ENCODE results near the gene CLCN4. TPM values are rescaled to one million over a fixed set of nuclear protein-coding genes. Genes with fewer than 3 reads are reported as not detected.

CLCN4 gene
- total and polyA plus RNA-seq, 2 donors (not counting 1 experiment from before 2014, with no cell fraction given): 7.7 to 9.1 TPM

DNA sequence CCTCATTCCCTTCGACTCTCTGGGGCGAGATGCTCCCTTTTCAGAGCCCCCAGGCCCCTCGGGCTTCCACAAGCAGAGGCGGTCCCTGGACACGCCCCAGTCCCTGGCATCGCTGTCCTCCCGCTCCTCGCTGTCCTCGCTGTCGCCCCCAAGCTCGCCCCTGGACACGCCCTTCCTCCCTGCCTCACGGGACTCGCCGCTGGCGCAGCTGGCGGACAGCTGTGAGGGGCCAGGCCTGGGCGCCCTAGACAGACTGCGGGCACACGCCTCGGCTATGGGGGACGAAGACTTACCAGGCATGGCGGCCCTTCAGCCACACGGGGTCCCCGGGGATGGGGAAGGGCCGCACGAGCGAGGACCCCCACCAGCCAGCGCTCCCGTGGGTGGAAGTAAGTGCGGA is 39.5 kb upstream of the CLCN4 start:
- Mint-ChIP-seq H3K4me3 (no peak overlapping the region), H3K27me3 (no peaks in the 10 kb centered on the region), H3K4me1 (peaks cover 75% of the 10 kb centered on the region), H3K9me3 (ENCODE audit: insufficient read depth) (no peaks in the 10 kb centered on the region), H3K27ac (peak overlapping the region; percentile 96)
- peaks cover 0 to 21% of the 10 kb centered on the region in 2 experiments for H3K36me3 ChIP-seq (replicated peaks in 1 of 2; ENCODE audit: control extremely low read depth in 1 of 2, control insufficient read depth in 1 of 2, extremely low read depth in 1 of 2, insufficient read depth in 2 of 2, low read length in 1 of 2)
- DNase-seq: no peak
- intact Hi-C loops (cut with micrococcal nuclease): loop anchor here (5.0 to 10.0 kb wide), 3 partner anchors 652 to 1372 kb away; partner anchors contain the start of gene TBL1X
- TF ChIP-seq, protein P1, sequence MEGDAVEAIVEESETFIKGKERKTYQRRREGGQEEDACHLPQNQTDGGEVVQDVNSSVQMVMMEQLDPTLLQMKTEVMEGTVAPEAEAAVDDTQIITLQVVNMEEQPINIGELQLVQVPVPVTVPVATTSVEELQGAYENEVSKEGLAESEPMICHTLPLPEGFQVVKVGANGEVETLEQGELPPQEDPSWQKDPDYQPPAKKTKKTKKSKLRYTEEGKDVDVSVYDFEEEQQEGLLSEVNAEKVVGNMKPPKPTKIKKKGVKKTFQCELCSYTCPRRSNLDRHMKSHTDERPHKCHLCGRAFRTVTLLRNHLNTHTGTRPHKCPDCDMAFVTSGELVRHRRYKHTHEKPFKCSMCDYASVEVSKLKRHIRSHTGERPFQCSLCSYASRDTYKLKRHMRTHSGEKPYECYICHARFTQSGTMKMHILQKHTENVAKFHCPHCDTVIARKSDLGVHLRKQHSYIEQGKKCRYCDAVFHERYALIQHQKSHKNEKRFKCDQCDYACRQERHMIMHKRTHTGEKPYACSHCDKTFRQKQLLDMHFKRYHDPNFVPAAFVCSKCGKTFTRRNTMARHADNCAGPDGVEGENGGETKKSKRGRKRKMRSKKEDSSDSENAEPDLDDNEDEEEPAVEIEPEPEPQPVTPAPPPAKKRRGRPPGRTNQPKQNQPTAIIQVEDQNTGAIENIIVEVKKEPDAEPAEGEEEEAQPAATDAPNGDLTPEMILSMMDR (IDR thresholded peaks at IDR 0.05): no peak
- TF ChIP-seq EZH2 (IDR thresholded peaks at IDR 0.05; ENCODE audit: borderline replicate concordance, insufficient read depth, low read depth, low read length, poor library complexity, severe bottlenecking): no peak
- peak overlapping the region; percentile 42 to 55 for H3K27ac ChIP-seq (ENCODE audit: low read length in 2 of 2)
- H3K4me1 ChIP-seq (ENCODE audit: control insufficient read depth in 2 of 2, insufficient read depth in 2 of 2, low read length in 2 of 2): peaks cover 71 to 94% of the 10 kb centered on the region in 2 donors
- no peak overlapping the region for H2AFZ ChIP-seq (ENCODE audit: insufficient read depth, low read depth, low read length, poor library complexity, severe bottlenecking)
- ChIA-PET POLR2A (interaction anchor here (2.0 kb wide), 1 partner anchor 20 kb away, joined by 8 read pairs; no protein-coding TSS in a partner anchor), CTCF (interaction anchor here (1.0 to 13.3 kb wide), 14 partner anchors 19 to 119 kb away, joined by 3 to 160 read pairs (median 10); partner anchors contain the start of gene CLCN4)
- peak overlapping the region; percentile 35 for H3K4me2 ChIP-seq (replicated peaks; ENCODE audit: low read depth, low read length, poor library complexity, severe bottlenecking)
- no peak overlapping the region for H3K4me3 ChIP-seq (ENCODE audit: control extremely low read depth in 1 of 5, extremely low read depth in 1 of 5, insufficient read depth in 1 of 5, low read depth in 2 of 5, low read length in 4 of 5)
- ATAC-seq (ENCODE audit: low read depth): no peak
- WGBS (ENCODE audit: insufficient coverage): 90% methylated on average over 16 of the region's 31 CpGs
- no peaks in the 10 kb centered on the region for H4K20me1 ChIP-seq (ENCODE audit: control insufficient read depth, insufficient read depth, low read length, poor library complexity, severe bottlenecking)
- peaks cover 33% of the 10 kb centered on the region for H3K79me2 ChIP-seq (ENCODE audit: control insufficient read depth, insufficient read depth, low read length)
- peaks cover 0 to 3% (median 0%) of the 10 kb centered on the region in 3 donors for H3K9me3 ChIP-seq (ENCODE audit: control extremely low read depth in 1 of 3, control insufficient read depth in 2 of 3, insufficient read depth in 1 of 3, low read length in 2 of 3)
- no peaks in the 10 kb centered on the region for H3K27me3 ChIP-seq (replicated peaks in 1 of 4; ENCODE audit: control extremely low read depth in 1 of 4, control insufficient read depth in 3 of 4, insufficient read depth in 4 of 4, low read length in 3 of 4)
- no peak overlapping the region for H3K9ac ChIP-seq (ENCODE audit: low read length)

DNA sequence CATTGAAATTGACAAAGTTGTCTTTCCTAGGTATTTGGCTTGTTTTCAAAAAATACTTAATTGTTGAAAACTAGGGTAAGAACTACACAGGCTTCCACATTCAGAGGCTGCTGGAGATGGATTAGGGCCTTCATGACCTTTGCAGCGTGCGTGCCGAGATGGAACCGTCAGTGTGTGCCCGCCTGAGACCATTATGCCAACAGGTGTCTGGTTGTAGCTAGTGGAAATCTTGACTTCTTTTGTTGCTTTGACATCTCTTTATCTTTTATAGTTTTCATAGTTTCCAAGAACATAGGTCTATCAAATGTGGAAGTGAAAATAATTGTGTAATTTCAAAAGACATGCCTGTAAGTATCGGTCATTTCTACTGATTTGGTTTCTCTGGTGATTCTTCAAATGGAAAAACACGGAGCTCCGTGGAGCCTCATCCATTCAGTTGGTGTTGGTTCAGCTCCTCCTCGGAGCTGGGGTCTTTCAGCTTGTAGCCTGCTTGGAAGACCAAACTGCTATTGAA is 38.9 kb upstream of the CLCN4 start:
- peak; percentile 21 for ATAC-seq (ENCODE audit: low read depth)
- ChIA-PET CTCF (interaction anchor here (0.5 to 13.3 kb wide), 29 partner anchors 8 to 776 kb away, joined by 3 to 160 read pairs (median 5); partner anchors contain the start of gene CLCN4), POLR2A (interaction anchor here (0.5 to 2.0 kb wide), 3 partner anchors 11 to 917 kb away, joined by 5 to 8 read pairs (median 6); no protein-coding TSS in a partner anchor)
- Mint-ChIP-seq H3K27ac (peak overlapping the region; percentile 96), H3K9me3 (ENCODE audit: insufficient read depth) (no peaks in the 10 kb centered on the region), H3K27me3 (no peaks in the 10 kb centered on the region), H3K4me3 (peak overlapping the region; percentile 77), H3K4me1 (peaks cover 74% of the 10 kb centered on the region)
- Histone ChIP-seq H3K9ac (ENCODE audit: low read length) (no peak overlapping the region), H3K4me2 (replicated peaks; ENCODE audit: low read depth, low read length, poor library complexity, severe bottlenecking) (peak overlapping the region; percentile 35), H3K27ac (ENCODE audit: low read length in 2 of 2) (peak overlapping the region; percentile 42 to 55), H3K27me3 (replicated peaks in 1 of 4; ENCODE audit: control extremely low read depth in 1 of 4, control insufficient read depth in 3 of 4, insufficient read depth in 4 of 4, low read length in 3 of 4) (no peaks in the 10 kb centered on the region), H4K20me1 (ENCODE audit: control insufficient read depth, insufficient read depth, low read length, poor library complexity, severe bottlenecking) (no peaks in the 10 kb centered on the region), H3K4me3 (ENCODE audit: control extremely low read depth in 1 of 5, extremely low read depth in 1 of 5, insufficient read depth in 1 of 5, low read depth in 2 of 5, low read length in 4 of 5) (no peak overlapping the region), H3K4me1 (ENCODE audit: control insufficient read depth in 2 of 2, insufficient read depth in 2 of 2, low read length in 2 of 2) (peaks cover 71 to 94% of the 10 kb centered on the region in 2 donors), H3K9me3 (ENCODE audit: control extremely low read depth in 1 of 3, control insufficient read depth in 2 of 3, insufficient read depth in 1 of 3, low read length in 2 of 3) (peaks cover 0 to 3% (median 0%) of the 10 kb centered on the region in 3 donors), H3K79me2 (ENCODE audit: control insufficient read depth, insufficient read depth, low read length) (peaks cover 33% of the 10 kb centered on the region), H2AFZ (ENCODE audit: insufficient read depth, low read depth, low read length, poor library complexity, severe bottlenecking) (no peak overlapping the region), H3K36me3 (replicated peaks in 1 of 2; ENCODE audit: control extremely low read depth in 1 of 2, control insufficient read depth in 1 of 2, extremely low read depth in 1 of 2, insufficient read depth in 2 of 2, low read length in 1 of 2) (peaks cover 0 to 21% of the 10 kb centered on the region in 2 experiments)
- TF ChIP-seq, protein P1 (IDR thresholded peaks at IDR 0.05): no peak
- TF ChIP-seq EZH2 (IDR thresholded peaks at IDR 0.05; ENCODE audit: borderline replicate concordance, insufficient read depth, low read depth, low read length, poor library complexity, severe bottlenecking): no peak
- peak; percentile 34 for DNase-seq
- WGBS (ENCODE audit: insufficient coverage): 0% methylated on average over 3 of the region's 9 CpGs
- intact Hi-C loops (cut with micrococcal nuclease): loop anchor here (2.0 to 10.0 kb wide), 5 partner anchors 35 to 1373 kb away; partner anchors contain the start of genes CLCN4 and TBL1X
